Natural killer cell (primary cell): ENCODE results near the gene COG7. TPM values are rescaled to one million over a fixed set of nuclear protein-coding genes. Genes with fewer than 3 reads are reported as not detected.

Source experiments
- ATAC-seq, 3 donors: fragments of 150-1000 bp in 2 of 3; fragments of 200-7000 bp in 1 of 3; cut with Tn5 transposase; 1 replicate in 1 of 3; 2 replicates in 2 of 3; pipeline ENCODE4 v1.10.0; 2021; ENCODE audit warnings: mild to moderate bottlenecking in 2 of 3, moderate library complexity in 2 of 3
- DNase-seq, 2 donors: peaks; one replicate each; pipeline versions ENCODE4 v3.0.0 to v3.0.0-alpha.2; 2013 to 2021; ENCODE audit warnings: mixed read lengths in 1 of 2
- H3K27ac ChIP-seq: one replicate; pipeline ENCODE4 v1.5.1; 2013; ENCODE audit warnings: mild to moderate bottlenecking, low read length
- H3K27me3 ChIP-seq: one replicate; pipeline ENCODE4 v1.6.1; 2013; ENCODE audit warnings: low read length; ENCODE audit not compliant: control insufficient read depth, insufficient read depth
- H3K36me3 ChIP-seq: one replicate; pipeline ENCODE4 v1.6.1; 2013; ENCODE audit warnings: low read length; ENCODE audit not compliant: control insufficient read depth, insufficient read depth
- H3K4me1 ChIP-seq: one replicate; pipeline ENCODE4 v1.6.1; 2013; ENCODE audit warnings: low read length; ENCODE audit not compliant: control insufficient read depth, insufficient read depth
- H3K4me3 ChIP-seq: one replicate; pipeline ENCODE4 v1.5.1; 2013; ENCODE audit warnings: low read length
- H3K9me3 ChIP-seq: one replicate; pipeline ENCODE4 v1.6.1; 2013; ENCODE audit warnings: low read length; ENCODE audit not compliant: control insufficient read depth, insufficient read depth
- H3K27ac Mint-ChIP-seq, 2 donors: one replicate each; pipeline ENCODE4 v1.8.0; 2022; ENCODE audit warnings: mild to moderate bottlenecking in 2 of 2, mixed read lengths in 2 of 2, moderate library complexity in 1 of 2
- H3K27me3 Mint-ChIP-seq, 2 donors: one replicate each; pipeline ENCODE4 v1.8.0; 2022; ENCODE audit warnings: low read depth in 2 of 2, mixed read lengths in 2 of 2
- H3K36me3 Mint-ChIP-seq: one replicate; pipeline ENCODE4 v1.8.0; 2022; ENCODE audit warnings: mixed read lengths
- H3K4me1 Mint-ChIP-seq, 2 donors: one replicate each; pipeline ENCODE4 v1.8.0; 2022; ENCODE audit warnings: mixed read lengths in 2 of 2
- H3K4me3 Mint-ChIP-seq: one replicate; pipeline ENCODE4 v1.8.0; 2022; ENCODE audit warnings: mild to moderate bottlenecking, moderate library complexity, mixed read lengths
- H3K9me3 Mint-ChIP-seq, 2 donors: one replicate each; pipeline ENCODE4 v1.8.0; 2022; ENCODE audit warnings: mixed read lengths in 2 of 2
- CTCF ChIP-seq: fragments of 200-600 bp; IDR thresholded peaks from one replicate; pipeline ENCODE4 v1.8.0; 2022; ENCODE audit warnings: antibody characterized with exemption
- WGBS: methylation state at CpG from one replicate; pipeline ENCODE4 v1.1.7; 2013; ENCODE audit warnings: missing lambda C conversion rate; ENCODE audit not compliant: insufficient coverage; 5-methylcytosine and 5-hydroxymethylcytosine counted together
- intact Hi-C: fragments of 100-400 bp; cut with micrococcal nuclease; formaldehyde crosslinking; loops from one replicate; pipeline ENCODE4 v1.14.2; 2022
- total RNA-seq, 4 donors: library from RNA; stranded (reverse); fragments of 120-200 nt in 1 of 4; gene quantifications; one replicate each; pipeline versions ENCODE4 v1.2.3 to v1.2.4, GENCODE V29; 2013 to 2022

Gene COG7
- total RNA-seq, 3 donors from 2014 or later (not counting 1 experiment from before 2014, with no cell fraction given): 18.4 to 26.6 (median 20.3) TPM

- no peak overlapping the region for H3K27ac ChIP-seq
- H3K4me3 ChIP-seq: no peak overlapping the region
- DNase-seq (no peak), ATAC-seq (no peak)
- no peak overlapping the region for H3K27ac Mint-ChIP-seq
- H3K9me3 ChIP-seq: no peaks in the 10 kb centered on the region
- intact Hi-C loops: no loop called here
- H3K4me3 Mint-ChIP-seq: no peak overlapping the region
- peaks cover 15 to 35% of the 10 kb centered on the region in 2 donors for H3K27me3 Mint-ChIP-seq
- WGBS: 76% methylated on average over 5 of the region's 5 CpGs
- no peaks in the 10 kb centered on the region for H3K4me1 ChIP-seq
- no peaks in the 10 kb centered on the region for H3K27me3 ChIP-seq
- H3K4me1 Mint-ChIP-seq: no peaks in the 10 kb centered on the region
- H3K36me3 ChIP-seq: no peaks in the 10 kb centered on the region
- no peaks in the 10 kb centered on the region for H3K9me3 Mint-ChIP-seq
- TF ChIP-seq CTCF: no peak
- H3K36me3 Mint-ChIP-seq: no peaks in the 10 kb centered on the region
Observed at GRCh38 chr16:23342083-23342640, 110.8 kb downstream of the COG7 start.

GRCh38 chr16:23339787-23340186, 113.2 kb downstream of the COG7 start:
- WGBS: 100% methylated on average over 2 of the region's 3 CpGs
- TF ChIP-seq CTCF: no peak
- H3K9me3 ChIP-seq: no peaks in the 10 kb centered on the region
- Mint-ChIP-seq H3K9me3 (no peaks in the 10 kb centered on the region), H3K4me1 (no peaks in the 10 kb centered on the region), H3K36me3 (no peaks in the 10 kb centered on the region), H3K27me3 (peaks cover 14 to 34% of the 10 kb centered on the region in 2 donors), H3K4me3 (no peak overlapping the region), H3K27ac (no peak overlapping the region)
- no peak for ATAC-seq
- intact Hi-C loops: no loop called here
- no peak for DNase-seq
- H3K27me3 ChIP-seq: no peaks in the 10 kb centered on the region
- H3K36me3 ChIP-seq: no peaks in the 10 kb centered on the region
- H3K27ac ChIP-seq: no peak overlapping the region
- H3K4me1 ChIP-seq: no peaks in the 10 kb centered on the region
- H3K4me3 ChIP-seq: no peak overlapping the region

Other genes starting within 250 kb of the COG7 start
- not detected for gene SCNN1B, start 150.9 kb downstream of the COG7 start, total RNA-seq
- gene GGA2, start 57.3 kb upstream of the COG7 start, total RNA-seq: 100 to 1,000 TPM; 129 to 134 (median 131) TPM
- gene EARS2, start 104.2 kb upstream of the COG7 start, total RNA-seq: 10 to 100 TPM; 12.1 to 14.2 (median 12.4) TPM
- gene UBFD1, start 104.5 kb upstream of the COG7 start, total RNA-seq: 10 to 100 TPM; 51.4 to 65.8 (median 63.6) TPM
- 10 to 100 TPM; 27.3 to 30.5 (median 28.3) TPM for gene NDUFAB1, start 143.1 kb upstream of the COG7 start, total RNA-seq
- gene PALB2, start 188.1 kb upstream of the COG7 start, total RNA-seq: 10 to 100 TPM; 10.7 to 12.8 (median 10.9) TPM
- 10 to 100 TPM; 60.7 to 72.1 (median 65.8) TPM for gene DCTN5, start 188.3 kb upstream of the COG7 start, total RNA-seq
- gene PLK1, start 225.7 kb upstream of the COG7 start, total RNA-seq: 1 to 10 TPM in 2 of 3 donors, under 1 TPM in 1; 0.66 to 2.9 (median 1.7) TPM